Calu3 (cell line): ENCODE results near the gene MAB21L1. TPM values are rescaled to one million over a fixed set of nuclear protein-coding genes. Genes with fewer than 3 reads are reported as not detected.

Experiments
- BruUV-seq: library from RNA; stranded (reverse); fragments of 400-500 nt; replicated peaks from 2 replicates; lab custom pipeline; 2021; lab: Mats Ljungman, UMichigan
- CTCF ChIA-PET: fragments of 300-600 bp; sonication (Branson Sonifier 250); formaldehyde crosslinking; loops from one replicate; lab custom pipeline; 2022; ENCODE audit warnings: antibody characterized with exemption; lab: Charles Lee
- DNase-seq: peaks from one replicate; pipeline ENCODE4 v3.0.0; 2022
- H3K27ac Mint-ChIP-seq: one replicate; pipeline ENCODE4 v1.8.0; 2022; ENCODE audit warnings: mixed read lengths; ENCODE audit not compliant: unreplicated experiment
- H3K27me3 Mint-ChIP-seq: one replicate; pipeline ENCODE4 v1.8.0; 2022; ENCODE audit warnings: mixed read lengths; ENCODE audit not compliant: unreplicated experiment
- H3K36me3 Mint-ChIP-seq: one replicate; pipeline ENCODE4 v1.8.0; 2022; ENCODE audit warnings: mild to moderate bottlenecking, moderate library complexity, mixed read lengths; ENCODE audit not compliant: insufficient read depth, unreplicated experiment
- H3K4me1 Mint-ChIP-seq: one replicate; pipeline ENCODE4 v1.8.0; 2022; ENCODE audit warnings: mild to moderate bottlenecking, low read depth, mixed read lengths; ENCODE audit not compliant: unreplicated experiment
- H3K4me3 Mint-ChIP-seq: one replicate; pipeline ENCODE4 v1.8.0; 2022; ENCODE audit warnings: mild to moderate bottlenecking, low read depth, moderate library complexity, mixed read lengths; ENCODE audit not compliant: unreplicated experiment
- H3K9me3 Mint-ChIP-seq: one replicate; pipeline ENCODE4 v1.8.0; 2022; ENCODE audit warnings: low read depth, mixed read lengths; ENCODE audit not compliant: unreplicated experiment
- intact Hi-C: fragments of 100-400 bp; cut with micrococcal nuclease; formaldehyde crosslinking; loops from one replicate; pipeline ENCODE4 v1.10.0; 2022; ENCODE audit not compliant: unreplicated experiment
- total RNA-seq: library from RNA; stranded (reverse); gene quantifications from 2 replicates; pipeline ENCODE4 v1.2.3, GENCODE V29; 2022
- TF ChIP-seq, protein P1 (sequence below): fragments of 200-600 bp; IDR thresholded peaks from one replicate; pipeline ENCODE4 v1.8.0; 2022; ENCODE audit warnings: antibody characterized with exemption; ENCODE audit not compliant: unreplicated experiment

Gene MAB21L1
- total RNA-seq, 1 experiment from 2014 or later: not detected

DNA sequence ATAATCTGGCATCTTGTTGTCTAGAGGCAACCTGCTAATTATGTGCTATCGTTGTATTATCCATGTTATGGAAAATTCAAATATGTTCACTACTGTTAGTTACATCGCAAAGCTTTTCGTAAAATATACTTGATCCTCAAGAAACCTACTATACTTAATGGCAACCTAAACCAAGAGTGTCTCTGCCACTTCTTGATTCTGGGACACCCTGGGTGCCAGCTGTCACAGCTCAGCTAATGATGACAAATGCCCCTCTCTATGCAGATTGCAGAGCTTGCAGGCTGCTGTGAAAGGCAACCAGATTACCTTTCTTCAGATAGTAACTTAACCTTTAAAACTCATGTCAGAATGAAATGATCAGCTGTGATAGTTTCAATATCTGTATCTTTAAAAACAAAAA, 8.9 kb upstream of the MAB21L1 start:
- no peaks in the 10 kb centered on the region for H3K27me3 Mint-ChIP-seq
- CTCF ChIA-PET: no interaction called here
- no peak for DNase-seq
- intact Hi-C loops: no loop called here
- TF ChIP-seq, protein P1, sequence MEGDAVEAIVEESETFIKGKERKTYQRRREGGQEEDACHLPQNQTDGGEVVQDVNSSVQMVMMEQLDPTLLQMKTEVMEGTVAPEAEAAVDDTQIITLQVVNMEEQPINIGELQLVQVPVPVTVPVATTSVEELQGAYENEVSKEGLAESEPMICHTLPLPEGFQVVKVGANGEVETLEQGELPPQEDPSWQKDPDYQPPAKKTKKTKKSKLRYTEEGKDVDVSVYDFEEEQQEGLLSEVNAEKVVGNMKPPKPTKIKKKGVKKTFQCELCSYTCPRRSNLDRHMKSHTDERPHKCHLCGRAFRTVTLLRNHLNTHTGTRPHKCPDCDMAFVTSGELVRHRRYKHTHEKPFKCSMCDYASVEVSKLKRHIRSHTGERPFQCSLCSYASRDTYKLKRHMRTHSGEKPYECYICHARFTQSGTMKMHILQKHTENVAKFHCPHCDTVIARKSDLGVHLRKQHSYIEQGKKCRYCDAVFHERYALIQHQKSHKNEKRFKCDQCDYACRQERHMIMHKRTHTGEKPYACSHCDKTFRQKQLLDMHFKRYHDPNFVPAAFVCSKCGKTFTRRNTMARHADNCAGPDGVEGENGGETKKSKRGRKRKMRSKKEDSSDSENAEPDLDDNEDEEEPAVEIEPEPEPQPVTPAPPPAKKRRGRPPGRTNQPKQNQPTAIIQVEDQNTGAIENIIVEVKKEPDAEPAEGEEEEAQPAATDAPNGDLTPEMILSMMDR: no peak
- H3K4me3 Mint-ChIP-seq: no peak overlapping the region
- no peak overlapping the region for H3K27ac Mint-ChIP-seq
- no peaks in the 10 kb centered on the region for H3K4me1 Mint-ChIP-seq
- BruUV-seq: no TSS peak
- H3K9me3 Mint-ChIP-seq: no peaks in the 10 kb centered on the region
- no peaks in the 10 kb centered on the region for H3K36me3 Mint-ChIP-seq

- Mint-ChIP-seq H3K36me3 (no peaks in the 10 kb centered on the region), H3K27me3 (no peaks in the 10 kb centered on the region), H3K27ac (no peak overlapping the region), H3K4me3 (no peak overlapping the region), H3K4me1 (no peaks in the 10 kb centered on the region), H3K9me3 (no peaks in the 10 kb centered on the region)
- CTCF ChIA-PET: no interaction called here
- TF ChIP-seq, protein P1: no peak
- intact Hi-C loops: no loop called here
- no peak for DNase-seq
- no TSS peak for BruUV-seq
These were observed 7.9 kb upstream of the MAB21L1 start for GRCh38 chr13:35484384-35484783.

- Mint-ChIP-seq H3K36me3 (no peaks in the 10 kb centered on the region), H3K27ac (no peak overlapping the region), H3K4me3 (no peak overlapping the region), H3K9me3 (no peaks in the 10 kb centered on the region), H3K27me3 (no peaks in the 10 kb centered on the region), H3K4me1 (no peaks in the 10 kb centered on the region)
- DNase-seq: no peak
- TF ChIP-seq, protein P1: no peak
- no TSS peak for BruUV-seq
- CTCF ChIA-PET: no interaction called here
- intact Hi-C loops: no loop called here
These were observed 7.3 kb upstream of the MAB21L1 start for GRCh38 chr13:35483761-35484160.

DNA sequence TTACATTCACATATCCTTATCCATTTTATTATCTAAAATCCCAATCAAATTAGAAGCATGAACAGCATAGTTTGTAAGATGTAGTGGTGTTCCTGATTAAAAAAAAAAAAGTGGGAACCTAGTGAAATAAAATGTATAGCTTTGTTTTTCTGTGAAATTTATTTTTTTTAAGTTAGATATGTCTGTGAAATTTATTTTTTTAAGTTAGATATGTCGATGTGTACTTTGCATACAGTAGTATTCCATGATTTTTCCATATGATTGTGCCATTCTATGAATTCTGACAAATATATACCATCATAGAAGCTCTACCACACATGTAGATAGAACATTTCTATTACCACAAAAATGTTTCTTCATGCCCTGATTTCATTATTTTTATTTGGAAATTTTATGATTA, 6.0 kb upstream of the MAB21L1 start:
- TF ChIP-seq, protein P1: no peak
- H3K9me3 Mint-ChIP-seq: no peaks in the 10 kb centered on the region
- DNase-seq: no peak
- no peaks in the 10 kb centered on the region for H3K36me3 Mint-ChIP-seq
- H3K4me1 Mint-ChIP-seq: no peaks in the 10 kb centered on the region
- CTCF ChIA-PET: no interaction called here
- no peak overlapping the region for H3K4me3 Mint-ChIP-seq
- no peak overlapping the region for H3K27ac Mint-ChIP-seq
- BruUV-seq: no TSS peak
- H3K27me3 Mint-ChIP-seq: no peaks in the 10 kb centered on the region
- intact Hi-C loops: no loop called here
